Muscle of back (tissue), 11 donors: ENCODE measurements around the gene EHBP1. TPM values are rescaled to one million over a fixed set of nuclear protein-coding genes. Genes with fewer than 3 reads are reported as not detected.
A peak's percentile ranks its signal among the peaks of the same experiment; 100 is the strongest.

ENCODE experiments used
- DNase-seq, 3 donors: peaks; one replicate each; pipeline versions ENCODE4 v3.0.0 to v3.0.0-alpha.2; 2013
- polyA plus RNA-seq, 10 donors: library from polyadenylated mRNA; unstranded; fragments of 120-200 nt; gene quantifications; one replicate each; pipeline ENCODE4 v1.2.1, GENCODE V29; 2013; ENCODE audit not compliant: insufficient read length in 10 of 10

Gene EHBP1
- polyA plus RNA-seq, 10 donors = 24.7 to 41.5 (median 29.7) TPM

DNA sequence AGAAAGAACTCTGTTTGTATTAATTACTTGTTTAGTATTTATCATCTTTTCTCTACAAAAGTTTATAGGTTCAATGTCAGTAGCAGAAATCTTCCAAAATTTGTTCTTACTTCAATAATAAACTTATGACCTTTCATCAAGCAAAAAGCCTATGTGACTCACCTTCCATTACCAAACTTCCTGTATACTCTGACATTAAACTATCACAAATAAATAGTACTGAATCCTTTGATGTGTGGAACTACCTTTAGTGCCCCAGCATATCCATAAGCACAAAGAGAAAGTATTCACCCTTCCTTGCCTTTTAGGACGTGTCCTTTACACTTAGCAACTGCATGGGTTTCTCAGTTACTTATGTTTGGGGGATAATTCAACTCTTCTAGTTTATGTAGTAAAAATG, 166.0 kb downstream of the EHBP1 start:
- DNase-seq = no peak

DNA sequence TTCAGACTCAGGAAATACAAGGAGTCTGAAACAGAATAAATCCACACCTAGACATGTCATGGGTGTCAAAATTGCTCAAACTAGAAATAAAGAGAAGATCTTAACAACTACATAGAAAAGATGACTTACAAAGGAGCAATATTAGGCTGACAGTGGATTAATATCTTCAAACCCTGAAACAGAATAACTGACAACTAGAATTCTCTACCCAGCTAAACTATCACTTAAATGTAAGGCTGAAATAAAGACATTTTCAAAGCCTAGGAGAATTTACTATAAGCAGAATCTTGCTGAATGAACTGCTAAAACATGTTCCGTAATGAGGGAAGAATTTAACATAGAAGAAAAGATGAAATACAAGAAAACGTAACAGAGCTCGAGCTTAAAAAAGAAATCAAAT, 168.1 kb downstream of the EHBP1 start:
- no peak for DNase-seq

DNA sequence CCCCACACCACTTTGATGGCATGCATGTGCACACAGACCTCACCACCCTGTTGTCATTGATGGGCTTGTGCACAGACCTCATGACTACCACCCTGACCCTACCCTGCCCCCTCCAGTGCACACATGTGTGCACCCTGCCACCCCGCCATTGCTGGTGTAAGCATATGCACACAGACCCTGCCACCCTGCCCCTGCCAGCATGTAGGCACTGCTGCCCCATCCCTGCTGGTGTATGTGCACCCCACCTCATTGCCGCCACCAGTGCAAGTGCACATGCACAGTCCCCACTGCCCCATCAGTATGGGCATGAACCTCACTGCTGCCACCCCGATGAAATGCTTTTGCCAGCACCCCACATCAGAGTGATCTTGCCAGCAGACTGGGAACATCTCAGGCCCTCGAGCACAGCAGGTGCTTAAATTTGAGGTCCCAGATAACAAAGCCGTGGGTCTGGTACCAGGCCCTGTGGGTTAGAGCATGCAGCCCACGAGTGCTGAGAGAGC, 169.4 kb downstream of the EHBP1 start:
- no peak for DNase-seq

DNA sequence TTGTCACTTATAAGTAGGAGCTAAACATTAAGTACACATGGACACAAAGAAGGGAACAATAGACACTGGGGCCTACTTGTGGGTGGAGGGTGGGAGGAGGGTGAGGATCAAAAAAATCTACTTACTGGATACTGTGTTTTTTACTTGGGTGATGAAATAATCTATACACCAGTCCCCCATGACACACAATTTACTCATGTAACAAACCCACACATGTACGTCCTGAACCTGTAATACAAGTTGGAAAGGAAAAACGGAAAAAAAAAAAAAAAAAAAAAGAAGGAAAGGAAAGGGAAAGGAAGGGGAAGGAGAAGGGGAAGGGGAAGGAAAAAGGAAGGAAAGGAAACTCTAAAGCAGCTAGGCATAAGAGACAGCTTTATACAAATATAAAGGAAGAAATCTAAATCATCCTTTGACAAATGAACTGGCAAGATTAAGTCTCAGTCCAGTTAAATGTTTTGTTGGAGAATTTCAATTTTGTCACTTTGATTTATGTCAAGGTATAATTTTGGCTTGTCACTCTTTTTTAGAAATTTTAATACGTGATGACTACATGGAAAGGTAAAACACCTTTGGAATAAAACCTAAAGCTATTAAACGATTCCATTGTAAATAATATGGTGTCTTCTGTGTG, 175.8 kb downstream of the EHBP1 start:
- no peak for DNase-seq

DNA sequence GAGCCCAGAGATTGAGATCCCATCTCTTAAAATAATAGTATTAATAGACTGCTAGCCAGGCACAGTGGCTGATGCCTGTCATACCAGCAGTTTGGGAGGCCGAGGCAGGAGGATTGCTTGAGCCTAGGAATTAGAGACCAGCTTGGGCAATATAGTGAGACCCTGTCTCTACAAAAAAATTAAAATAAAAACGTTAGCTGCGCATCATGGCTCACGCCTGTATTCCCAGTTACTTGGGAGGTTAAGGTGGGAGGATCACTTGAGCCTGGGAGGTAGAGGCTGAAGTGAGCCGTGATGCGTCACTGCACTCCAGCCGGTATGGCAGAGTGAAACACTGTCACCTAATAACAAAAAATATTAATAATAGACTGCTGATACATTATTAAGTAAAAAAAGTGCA, 178.1 kb downstream of the EHBP1 start:
- DNase-seq = no peak

DNA sequence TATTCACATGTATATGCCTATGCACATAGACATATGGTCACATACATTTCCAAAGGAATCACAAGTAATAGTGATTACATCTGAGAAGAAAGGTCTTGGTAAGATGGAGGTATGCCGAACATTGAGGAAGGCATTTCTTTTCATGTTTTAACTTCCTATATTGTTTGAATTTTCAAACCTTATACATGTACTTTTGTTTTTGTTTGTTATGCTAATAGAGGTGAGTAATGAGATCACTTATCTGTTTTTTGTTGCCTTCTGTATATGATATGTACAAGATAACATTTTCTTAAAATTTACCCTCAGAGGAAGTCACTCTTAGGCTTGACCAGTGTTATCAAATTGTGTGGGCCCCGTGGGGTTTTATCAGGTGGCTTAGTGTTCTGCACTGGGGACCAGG, 178.6 kb downstream of the EHBP1 start:
- DNase-seq = no peak

DNA sequence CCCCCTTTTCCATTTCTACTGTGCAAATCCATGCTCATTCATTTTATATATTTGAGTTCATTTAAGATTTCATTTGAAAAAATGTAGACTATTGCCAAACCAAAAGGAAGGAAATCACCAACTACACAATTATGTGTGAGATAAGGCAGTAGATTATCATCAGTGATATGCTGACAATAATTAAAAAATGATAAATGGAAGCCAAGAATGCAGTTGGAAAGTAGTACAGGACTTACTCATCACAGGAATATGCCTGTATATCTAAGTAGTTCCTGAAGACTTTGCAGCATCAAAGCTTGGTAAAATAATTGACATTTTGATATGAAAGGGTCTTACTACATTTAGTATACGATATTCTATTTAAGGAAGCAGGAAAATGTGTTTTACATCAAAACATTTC, 179.0 kb downstream of the EHBP1 start:
- DNase-seq = peak in 1 of 3 donors; percentile 2

DNA sequence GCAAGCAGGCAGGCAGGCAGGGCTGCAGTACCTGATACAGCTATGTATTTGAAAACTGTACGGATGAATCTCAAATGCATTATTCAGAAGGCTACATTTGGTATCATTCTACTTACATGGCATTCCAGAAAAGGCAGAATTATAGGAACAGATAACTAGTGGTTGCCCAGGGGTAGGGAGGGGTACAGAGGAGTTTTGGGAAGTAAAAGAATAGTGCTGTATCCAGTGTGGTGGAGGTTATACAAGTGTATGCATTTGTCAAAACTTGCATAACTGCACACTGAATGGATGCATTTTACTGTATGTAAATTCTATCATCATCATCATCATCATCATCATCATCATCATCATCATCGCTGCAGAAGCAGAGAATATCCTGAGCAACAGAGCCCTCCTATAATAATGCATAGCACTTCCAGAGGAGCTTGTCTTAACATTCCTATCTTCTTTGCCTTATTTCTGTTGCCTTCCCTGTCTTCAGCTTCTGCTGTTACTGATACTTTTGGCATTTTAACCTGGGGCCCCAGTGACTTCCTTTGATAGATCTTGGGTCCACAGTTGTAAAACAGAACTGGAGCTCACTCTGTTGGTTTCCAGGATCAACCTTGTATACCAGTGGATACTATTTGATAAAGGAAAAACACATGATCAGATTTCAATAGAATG, 189.6 kb downstream of the EHBP1 start:
- DNase-seq = no peak

DNA sequence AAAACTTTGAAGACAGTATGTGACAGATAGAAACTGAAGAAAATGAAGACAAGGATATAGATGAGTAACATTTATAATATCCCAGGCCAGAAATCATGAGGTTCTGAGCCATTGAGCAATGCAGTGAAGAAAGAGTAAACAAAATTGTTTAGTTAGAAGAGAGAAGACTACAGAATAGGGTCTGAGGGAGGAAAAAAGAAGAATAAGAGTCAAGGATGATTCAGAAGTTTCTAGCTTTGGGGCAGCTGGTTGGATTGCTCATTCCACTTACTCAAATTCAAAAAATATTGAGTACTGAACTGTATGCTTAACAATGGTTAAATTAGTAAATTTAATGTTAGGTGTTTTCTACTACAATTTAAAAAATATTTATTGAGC, 190.1 kb downstream of the EHBP1 start:
- no peak for DNase-seq

DNA sequence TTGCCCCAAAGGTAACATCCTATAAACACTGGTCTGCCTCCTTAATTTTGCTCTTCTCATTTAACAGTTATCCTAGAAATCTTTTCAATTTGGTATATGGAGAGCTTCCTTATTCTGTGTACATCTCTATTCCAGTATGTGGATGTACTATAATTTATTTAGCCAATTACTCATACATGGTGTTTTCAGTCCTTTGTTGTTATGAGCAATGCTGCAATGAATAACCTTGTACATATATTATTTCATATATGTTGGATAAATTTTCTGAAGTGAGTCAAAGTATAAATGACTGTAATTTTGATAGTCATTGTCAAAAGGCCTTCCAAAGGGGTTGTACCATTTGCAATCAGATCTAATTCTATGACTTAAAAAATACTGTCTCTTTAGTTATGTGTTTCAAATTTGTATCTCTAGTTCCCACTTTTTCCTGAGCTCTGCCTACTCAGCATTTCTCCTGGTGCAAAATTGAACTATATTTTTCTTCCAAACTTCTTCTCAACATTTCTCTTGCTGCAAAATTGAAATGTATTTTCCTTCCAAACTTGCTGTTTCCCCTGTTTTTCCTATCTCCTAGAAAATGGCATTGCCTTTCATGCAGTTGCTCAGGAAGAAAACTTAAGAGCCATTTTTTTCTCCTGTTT, 191.8 kb downstream of the EHBP1 start:
- DNase-seq = no peak

DNA sequence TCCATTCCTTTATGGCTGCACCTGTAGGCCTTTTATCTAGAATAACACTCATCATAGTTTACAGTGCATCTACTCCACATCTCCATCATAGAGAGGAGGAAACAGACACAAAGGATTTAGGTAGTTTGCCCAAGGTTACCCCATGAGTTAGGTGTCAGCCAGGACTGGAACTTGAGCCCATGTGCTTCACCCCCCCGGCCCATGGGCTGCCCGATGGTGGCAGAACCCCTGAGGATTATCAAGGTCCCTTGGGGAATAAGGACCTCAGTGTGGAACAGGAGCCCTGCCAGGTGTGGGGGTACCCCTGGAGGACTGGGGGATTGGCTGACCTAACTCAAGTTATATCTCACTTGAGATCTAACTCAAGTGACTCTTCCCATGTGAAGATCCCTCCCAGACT, 198.8 kb downstream of the EHBP1 start:
- DNase-seq = no peak

DNA sequence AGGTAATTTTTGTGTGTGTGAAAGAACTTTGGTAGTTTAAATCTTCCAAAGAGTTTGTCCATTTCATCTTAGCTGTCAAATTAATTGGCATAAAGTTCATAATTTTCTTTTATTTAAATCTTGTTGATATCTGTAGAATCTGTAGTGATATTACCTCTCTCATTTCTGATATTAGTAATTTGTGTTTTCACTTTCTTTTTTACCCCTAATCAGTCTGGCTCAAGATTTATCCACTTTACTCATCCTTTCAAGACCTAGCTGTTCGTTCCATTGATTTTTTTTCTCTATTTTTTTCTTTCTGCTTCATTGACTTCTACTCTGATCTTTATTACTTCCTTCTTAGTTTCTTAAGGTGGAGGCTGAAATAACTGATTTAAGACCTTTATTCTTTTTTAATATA, 202.6 kb downstream of the EHBP1 start:
- no peak for DNase-seq

DNA sequence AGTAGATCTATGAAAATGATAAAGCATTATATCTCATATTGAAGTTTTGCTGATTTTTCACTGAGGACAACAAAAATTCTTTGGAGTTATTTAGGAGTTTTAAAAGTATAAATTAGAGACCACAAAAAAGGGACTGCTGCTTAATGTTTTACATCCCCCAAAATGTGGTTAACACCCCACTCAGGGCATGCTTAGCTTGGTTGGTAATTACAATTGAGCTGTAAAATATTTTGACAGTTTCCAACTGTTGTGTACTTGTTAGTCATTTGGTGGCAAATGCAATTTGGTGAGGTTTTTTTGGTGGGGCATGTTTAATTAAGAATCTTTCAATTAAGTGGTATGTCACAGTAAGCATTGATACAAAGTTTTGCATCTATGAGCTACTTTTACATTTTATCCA, 207.8 kb downstream of the EHBP1 start:
- no peak for DNase-seq

DNA sequence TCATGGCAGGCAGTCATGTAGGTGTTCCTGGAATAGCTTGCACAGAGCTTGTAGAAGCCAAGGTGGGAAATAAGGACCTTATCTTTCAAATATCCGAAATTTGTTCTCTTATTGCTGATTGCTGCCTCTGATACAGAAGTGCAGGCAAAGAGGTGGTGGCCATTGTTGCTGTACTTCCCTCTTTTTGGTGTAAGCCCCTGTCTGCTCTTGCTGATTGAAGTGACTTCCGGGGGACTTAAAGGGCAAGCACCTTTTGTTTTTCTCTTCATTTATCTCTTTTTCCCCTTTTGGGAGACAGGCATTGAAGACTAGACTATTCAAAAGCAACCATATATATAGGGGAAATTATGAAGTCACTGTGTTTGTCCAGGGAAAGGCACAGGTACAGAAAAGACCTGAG, 213.5 kb downstream of the EHBP1 start:
- DNase-seq = no peak

DNA sequence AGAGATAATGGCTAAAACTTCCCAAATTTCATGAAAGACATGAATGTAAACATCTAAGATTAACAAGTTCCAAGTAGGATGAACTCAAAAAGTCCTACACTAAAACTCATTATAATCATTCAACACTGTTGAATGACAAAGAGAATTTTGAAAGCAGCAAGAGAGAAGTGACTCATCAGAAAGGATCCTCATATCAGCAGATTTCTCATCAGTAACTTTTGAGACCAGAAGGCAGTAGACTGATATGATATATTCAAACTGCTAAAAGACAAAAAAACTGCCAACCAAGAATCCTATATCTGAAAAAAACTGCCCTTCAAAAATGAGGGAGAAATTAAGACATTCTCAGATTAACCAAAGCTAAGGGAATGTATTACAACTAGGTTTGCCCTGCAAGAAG, 214.6 kb downstream of the EHBP1 start:
- peak in 1 of 3 donors; percentile 3 for DNase-seq

DNA sequence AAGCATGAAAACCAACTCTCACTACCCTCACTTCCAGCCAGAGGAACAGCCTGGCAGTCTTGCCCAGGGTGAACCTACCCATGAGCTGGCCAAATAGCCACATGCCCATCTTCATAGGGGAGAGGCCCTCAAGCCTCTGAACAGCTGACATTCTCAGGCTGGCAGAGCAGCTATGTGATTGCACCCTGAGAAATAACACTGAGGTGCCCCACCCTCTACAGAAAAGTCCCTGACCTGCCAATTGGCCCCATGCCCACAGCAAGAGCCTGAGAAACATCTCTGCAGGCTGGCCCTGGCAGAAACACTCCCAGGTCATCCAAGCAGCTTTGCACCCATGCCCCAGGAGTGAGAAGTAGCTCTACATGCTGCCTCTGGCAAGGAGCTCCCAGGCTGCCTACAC, 217.7 kb downstream of the EHBP1 start:
- DNase-seq = peak in 1 of 3 donors; percentile 3

DNA sequence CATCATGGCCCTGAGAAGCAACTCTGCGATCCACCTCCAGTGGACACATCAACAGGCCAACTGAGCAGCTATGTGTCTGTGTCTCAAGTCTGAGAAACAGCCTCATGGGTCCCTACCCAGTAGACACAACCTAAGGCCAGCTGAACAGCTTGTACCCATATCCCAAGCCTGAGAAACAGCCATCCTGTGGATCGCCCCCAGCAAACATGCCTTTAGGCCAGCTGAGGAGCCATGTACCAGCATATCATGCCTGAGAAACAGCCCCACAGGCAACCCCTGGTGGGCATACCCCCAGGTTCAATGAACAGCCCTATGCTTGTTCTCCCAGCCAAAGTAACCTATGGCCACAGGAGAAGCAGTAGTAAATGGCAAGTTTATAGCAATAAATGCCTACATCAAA, 218.4 kb downstream of the EHBP1 start:
- DNase-seq = no peak

DNA sequence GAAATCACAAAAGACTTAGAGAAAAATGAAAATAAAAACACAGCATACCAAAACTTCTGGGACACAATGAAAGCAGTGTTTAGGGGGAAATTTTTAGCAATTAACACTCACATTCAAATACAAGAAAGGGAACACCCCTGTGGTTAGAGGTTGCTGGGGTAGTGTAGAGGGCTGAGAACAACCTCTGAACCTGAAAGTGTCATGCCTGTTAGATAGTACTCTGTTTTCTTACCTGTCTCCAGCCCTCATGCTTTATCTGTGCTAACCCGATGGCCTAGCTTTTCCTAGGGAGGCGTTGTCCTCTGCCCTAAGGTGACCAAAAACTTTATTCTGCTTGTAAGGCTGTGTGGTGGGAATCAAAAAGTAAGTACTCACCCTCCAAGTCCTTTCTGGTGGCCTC, 222.5 kb downstream of the EHBP1 start:
- DNase-seq = no peak

DNA sequence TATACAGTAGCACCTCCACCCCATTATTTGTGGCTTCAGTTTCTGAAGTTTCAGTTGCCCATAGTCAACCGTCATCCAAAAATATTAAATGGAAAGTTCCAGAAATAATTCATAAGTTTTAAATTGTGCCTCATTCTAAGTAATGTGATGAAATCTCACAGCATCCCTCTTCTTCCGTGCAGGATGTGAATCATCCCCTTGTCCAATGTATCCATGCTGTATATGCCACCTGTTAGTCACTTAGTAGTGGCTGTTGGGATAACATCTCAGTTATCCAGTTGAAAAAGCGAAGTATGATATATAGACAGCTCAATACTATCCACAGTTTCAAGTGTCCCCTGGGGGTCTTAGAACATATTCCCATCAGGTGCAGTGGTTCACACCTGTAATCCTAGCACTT, 226.0 kb downstream of the EHBP1 start:
- no peak for DNase-seq

DNA sequence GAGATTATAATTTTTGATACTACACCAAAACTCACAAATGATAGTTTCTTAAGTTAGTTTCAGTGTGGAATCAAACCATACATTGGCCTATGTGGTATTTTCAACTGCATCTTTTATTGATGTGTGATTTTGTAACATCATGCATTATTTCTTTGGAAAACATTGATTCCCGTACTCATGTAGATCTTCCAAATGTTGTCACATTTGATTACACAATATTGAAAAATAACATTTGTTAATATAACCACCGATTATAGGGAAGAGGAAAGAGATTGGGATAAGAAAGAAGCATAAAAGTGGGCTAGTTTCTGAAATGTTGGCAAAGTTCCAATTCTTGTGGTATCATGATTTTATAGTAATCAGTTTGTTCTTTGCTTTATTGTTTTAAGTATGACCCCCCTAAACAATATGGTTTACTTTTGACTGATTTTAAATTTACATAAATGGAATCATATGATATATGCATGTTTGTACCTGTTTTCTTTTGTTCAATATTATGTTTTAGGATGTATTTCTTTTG, 227.9 kb downstream of the EHBP1 start:
- DNase-seq = no peak

DNA sequence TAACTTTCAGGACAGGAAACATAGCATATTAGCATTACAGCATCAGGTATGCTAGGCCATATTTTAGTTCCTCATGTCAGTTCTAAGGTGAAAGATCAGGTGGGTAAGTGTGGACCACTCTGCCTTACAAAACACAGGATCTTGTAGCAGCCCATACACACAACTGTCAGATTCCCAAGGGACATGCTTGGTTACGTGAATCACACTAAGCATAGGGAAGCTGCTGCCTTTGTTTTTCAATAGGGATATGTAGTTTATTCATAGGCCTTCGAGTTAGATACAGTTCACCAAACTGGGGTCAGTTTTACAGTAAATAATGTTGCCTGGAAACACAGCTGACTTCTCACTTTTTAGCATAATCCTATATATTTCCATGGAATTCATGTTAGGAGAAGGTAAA, 229.0 kb downstream of the EHBP1 start:
- peak in 1 of 3 donors; percentile 4 for DNase-seq

DNA sequence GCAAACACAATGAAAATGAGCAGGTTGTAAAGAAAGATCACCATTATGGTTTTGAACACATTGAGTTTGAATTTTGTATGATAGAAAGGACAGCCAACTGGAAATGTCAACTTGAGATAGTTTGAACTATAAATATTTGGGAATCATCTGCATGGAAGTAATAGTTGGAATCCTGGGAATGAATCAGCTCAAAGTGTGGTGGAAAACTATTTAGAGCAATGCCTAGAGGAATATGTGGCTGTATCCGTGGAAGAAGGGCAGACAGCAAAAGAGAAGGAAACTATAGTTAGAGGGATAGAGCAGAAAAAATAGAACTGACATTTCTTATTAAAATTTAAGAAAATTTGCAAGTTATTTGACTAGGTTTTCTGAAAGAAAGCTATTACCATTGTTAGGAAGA, 232.6 kb downstream of the EHBP1 start:
- peak in 1 of 3 donors; percentile 12 for DNase-seq
